CD4-positive, alpha-beta T cell treated with Interleukin-2 at 100 ng/mL for 4 hours (primary cell): Measurements from ENCODE around the gene PPP1R3F.
A peak's percentile ranks its signal among the peaks of the same experiment; 100 is the strongest.

ENCODE experiments used
- DNase-seq: peaks from one replicate; pipeline ENCODE4 v3.0.0-alpha.2; 2020; ENCODE audit warnings: low spot score

PPP1R3F gene

DNA sequence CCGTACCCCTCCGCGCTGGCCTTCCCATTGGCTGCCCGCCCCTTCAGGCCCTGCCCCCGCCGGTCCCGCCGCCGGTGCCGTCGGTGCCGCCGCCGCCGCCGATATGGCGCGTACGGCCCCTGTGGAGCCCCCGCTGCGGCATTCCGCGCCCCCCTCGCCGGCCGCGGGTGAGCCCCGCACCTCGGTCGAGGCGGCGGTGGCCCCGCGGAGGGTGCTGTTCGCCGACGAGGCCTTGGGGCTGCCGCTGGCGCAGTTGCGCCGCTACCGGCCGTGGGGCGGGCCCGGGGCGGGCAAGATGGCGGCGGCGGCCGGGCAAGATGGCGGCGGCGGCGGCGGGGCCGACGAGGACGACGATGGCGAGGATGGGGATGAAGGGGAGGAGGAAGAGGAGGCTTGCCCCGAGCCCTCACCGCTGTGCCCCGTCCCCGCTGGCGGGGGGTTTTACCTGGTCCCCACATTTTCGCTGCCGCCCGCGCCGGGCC is at the start of gene PPP1R3F:
Gene PPP1R3F, plus strand, starts transcription at position 27 of the 482 bp plus-strand sequence. Its CDS starts 77 bp downstream, at position 104.
- no peak for DNase-seq

- DNase-seq = no peak
Measured at GRCh38 chrX:49220100-49220499, 49.5 kb upstream of the PPP1R3F start.

GRCh38 chrX:49221868-49222267 is 47.7 kb upstream of the PPP1R3F start:
- no peak for DNase-seq

- DNase-seq = no peak
Measured at GRCh38 chrX:49225858-49226257, 43.7 kb upstream of the PPP1R3F start.

GRCh38 chrX:49226946-49227345 is 42.6 kb upstream of the PPP1R3F start:
- no peak for DNase-seq

GRCh38 chrX:49227726-49228125 is 41.9 kb upstream of the PPP1R3F start:
- DNase-seq = no peak

GRCh38 chrX:49228185-49228584 is 41.4 kb upstream of the PPP1R3F start:
- DNase-seq = no peak

DNA sequence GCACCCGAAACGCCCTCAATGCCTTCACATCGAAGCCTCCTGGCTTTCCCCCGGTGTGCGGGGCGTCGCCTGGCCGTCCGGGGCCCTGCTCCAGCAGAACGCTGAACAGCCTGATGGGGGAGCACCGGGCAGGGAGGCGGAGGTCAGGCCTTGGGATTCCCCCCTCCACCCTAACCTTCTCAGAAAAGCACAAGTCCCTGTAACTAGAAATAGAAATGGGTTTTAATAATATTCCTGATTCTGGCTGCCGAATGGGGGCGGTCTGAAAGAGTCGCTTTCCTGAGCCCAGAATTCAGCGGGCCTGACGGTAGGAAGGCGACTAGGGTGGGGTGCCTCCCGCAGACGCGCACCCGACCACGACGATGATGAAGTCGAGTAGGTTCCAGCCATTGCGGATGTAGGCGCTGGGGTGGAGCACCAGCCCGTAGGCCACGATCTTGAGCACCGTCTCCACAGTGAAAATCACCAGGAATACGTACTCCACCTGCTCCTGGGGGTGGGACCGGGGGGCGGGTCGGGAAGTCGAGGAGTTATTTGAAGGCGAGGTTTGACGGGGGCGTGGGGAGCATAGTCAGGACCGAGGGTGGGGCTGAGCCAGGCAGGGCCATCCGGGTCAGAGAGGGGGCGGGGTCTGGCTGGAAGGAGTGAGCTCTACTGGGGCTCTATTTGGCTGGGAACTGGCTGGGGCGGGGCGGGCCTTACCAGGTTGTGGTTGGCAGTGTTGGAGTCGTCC is 38.9 kb upstream of the PPP1R3F start:
- DNase-seq = peak; percentile 63

- DNase-seq = no peak
Measured at GRCh38 chrX:49231333-49232000, 38.1 kb upstream of the PPP1R3F start.

GRCh38 chrX:49232525-49232924 is 37.1 kb upstream of the PPP1R3F start:
- DNase-seq = no peak

- no peak for DNase-seq
Measured at GRCh38 chrX:49233176-49233575, 36.4 kb upstream of the PPP1R3F start, which contains the start of gene CACNA1F. Gene CACNA1F (minus strand): TSS chrX:49233340. CDS start chrX:49233309, 31 bp downstream.

- DNase-seq = no peak
Measured at GRCh38 chrX:49233887-49234555, 35.6 kb upstream of the PPP1R3F start.

- no peak for DNase-seq
Measured at GRCh38 chrX:49237060-49237459, 32.5 kb upstream of the PPP1R3F start.

GRCh38 chrX:49238735-49239134 is 30.9 kb upstream of the PPP1R3F start:
- DNase-seq = no peak

GRCh38 chrX:49242545-49243066 is 27.0 kb upstream of the PPP1R3F start:
- DNase-seq = no peak

GRCh38 chrX:49243166-49243565 is 26.4 kb upstream of the PPP1R3F start:
- no peak for DNase-seq

DNA sequence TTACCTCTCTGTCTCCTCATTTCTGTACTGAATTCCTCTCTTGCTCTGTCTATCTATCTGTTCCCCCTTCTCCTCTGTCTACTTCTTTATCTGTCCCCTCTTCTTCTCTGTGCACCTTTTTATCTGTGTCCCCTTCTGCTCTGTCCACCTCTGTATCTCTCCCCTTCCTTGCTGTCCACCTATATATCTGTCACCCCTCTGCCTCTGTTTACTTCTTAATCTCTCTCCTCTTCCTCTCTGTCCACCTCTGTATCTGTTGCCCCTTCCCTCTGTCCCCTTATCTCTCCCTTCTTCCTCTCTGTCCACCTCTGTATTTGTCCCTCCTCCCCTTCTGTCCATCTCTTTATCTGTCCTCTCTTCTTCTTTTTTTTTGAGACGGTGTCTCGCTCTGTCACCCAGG is 25.4 kb upstream of the PPP1R3F start:
- no peak for DNase-seq

GRCh38 chrX:49246541-49246940 is 23.1 kb upstream of the PPP1R3F start:
- DNase-seq = no peak

DNA sequence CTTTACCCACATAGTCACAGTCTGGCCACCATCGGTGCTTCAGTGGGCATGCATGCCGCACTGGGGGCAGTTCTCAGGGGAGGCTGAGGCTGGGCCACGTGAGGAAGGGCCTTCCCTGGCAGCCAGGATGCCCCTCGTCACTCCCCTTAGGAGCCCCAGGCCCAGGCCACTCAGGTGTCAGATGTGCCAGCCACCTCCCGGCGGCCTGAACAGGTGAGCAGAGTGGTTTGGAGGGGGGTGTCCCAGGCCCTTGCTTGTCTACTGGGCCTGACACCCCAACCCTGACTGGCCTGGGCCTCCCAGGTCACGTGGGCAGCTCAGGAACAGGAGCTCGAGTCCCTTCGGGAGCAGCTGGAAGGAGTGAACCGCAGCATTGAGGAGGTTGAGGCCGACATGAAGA is 22.2 kb upstream of the PPP1R3F start:
- DNase-seq = no peak

DNA sequence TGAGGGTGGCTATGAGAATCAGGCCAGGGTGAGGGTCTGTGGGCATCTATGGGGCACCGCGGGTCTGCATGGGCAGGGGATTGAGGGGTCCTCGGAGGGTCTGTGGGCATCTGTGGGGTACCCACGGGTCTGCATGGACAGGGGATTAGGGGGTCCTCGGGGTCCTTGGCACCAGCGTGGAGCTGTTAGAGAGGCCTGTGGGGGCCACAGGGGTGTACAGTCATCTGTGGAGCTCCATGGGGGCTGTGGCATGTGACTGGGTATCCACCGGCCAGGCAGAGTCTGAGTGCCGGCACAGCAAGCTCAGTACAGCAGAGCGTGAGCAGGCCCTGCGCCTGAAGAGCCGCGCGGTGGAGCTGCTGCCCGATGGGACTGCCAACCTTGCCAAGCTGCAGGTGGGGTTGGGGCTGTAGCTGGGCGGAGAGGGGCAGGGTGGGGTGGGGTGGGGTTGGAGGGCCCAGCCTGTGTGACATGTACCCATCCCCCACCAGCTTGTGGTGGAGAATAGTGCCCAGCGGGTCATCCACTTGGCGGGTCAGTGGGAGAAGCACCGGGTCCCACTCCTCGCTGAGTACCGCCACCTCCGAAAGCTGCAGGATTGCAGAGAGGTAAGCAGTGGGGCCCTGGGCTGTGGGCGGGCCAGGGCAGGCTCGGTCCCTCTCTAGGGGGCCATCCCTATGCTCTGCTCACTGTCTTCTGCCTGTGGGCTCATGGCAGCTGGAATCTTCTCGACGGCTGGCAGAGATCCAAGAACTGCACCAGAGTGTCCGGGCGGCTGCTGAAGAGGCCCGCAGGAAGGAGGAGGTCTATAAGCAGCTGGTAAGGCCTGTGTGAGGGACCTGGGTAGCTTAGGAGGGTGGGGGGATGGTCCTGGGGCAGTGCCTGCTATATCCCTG is 21.4 kb upstream of the PPP1R3F start:
- no peak for DNase-seq

- DNase-seq = no peak
Measured at GRCh38 chrX:49249071-49249470, 20.5 kb upstream of the PPP1R3F start.

DNA sequence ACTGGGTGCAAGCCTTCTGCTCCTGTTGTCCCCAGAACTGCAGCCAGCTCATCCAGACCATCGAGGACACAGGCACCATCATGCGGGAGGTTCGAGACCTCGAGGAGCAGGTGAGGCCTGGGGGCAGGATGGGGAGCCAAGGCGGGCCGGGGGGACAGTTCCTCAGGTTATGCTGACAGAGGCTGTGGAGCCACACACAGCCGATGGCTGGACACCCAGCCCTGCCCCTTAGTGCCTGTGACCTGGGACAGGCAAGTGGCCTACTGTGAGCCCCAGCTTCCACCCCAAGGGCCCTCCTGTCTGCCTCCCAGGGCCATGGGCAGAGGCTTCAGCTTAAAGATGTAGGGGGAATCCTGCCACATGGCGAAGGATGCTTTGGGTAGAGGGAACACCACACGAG is 20.0 kb upstream of the PPP1R3F start:
- no peak for DNase-seq
